ENCODE measurements around the gene CLOCK.

DNA sequence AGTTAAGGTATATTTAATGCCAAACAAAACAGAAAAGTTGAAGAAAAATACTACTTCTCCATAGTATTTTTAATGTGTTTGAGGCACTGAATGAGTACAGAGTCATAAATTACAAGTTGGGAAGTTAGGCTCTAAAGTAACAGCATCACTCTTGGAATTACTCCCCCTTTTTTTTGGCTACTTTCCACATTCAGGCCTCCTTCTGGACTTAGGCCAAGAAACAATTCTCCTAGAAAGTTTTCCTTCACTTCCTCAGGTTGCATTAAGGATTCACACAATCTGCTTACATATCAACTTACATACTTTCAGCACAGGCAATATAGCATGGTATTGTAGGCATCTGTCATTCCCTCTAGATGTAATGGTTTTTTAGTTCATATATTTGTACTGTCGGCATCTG is 98.9 kb downstream of the CLOCK start:
- TF ChIP-seq, protein P1, sequence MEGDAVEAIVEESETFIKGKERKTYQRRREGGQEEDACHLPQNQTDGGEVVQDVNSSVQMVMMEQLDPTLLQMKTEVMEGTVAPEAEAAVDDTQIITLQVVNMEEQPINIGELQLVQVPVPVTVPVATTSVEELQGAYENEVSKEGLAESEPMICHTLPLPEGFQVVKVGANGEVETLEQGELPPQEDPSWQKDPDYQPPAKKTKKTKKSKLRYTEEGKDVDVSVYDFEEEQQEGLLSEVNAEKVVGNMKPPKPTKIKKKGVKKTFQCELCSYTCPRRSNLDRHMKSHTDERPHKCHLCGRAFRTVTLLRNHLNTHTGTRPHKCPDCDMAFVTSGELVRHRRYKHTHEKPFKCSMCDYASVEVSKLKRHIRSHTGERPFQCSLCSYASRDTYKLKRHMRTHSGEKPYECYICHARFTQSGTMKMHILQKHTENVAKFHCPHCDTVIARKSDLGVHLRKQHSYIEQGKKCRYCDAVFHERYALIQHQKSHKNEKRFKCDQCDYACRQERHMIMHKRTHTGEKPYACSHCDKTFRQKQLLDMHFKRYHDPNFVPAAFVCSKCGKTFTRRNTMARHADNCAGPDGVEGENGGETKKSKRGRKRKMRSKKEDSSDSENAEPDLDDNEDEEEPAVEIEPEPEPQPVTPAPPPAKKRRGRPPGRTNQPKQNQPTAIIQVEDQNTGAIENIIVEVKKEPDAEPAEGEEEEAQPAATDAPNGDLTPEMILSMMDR (conservative IDR thresholded peaks at IDR 0.05; ENCODE audit: low read length): no peak
- TF ChIP-seq EZH2phosphoT487 (IDR thresholded peaks at IDR 0.05; ENCODE audit: borderline replicate concordance): no peak

All from Loucy (cell line).